Measurements from ENCODE around the gene C16orf96. TPM values are rescaled to one million over a fixed set of nuclear protein-coding genes. Genes with fewer than 3 reads are reported as not detected.

C16orf96 gene
- polyA plus RNA-seq, 10 donors: 0.14 to 0.76 (median 0.56) TPM

- peak; percentile 58 to 92 (median 88) for DNase-seq
Observed at GRCh38 chr16:4601036-4601863, 45.1 kb downstream of the C16orf96 start.

DNA sequence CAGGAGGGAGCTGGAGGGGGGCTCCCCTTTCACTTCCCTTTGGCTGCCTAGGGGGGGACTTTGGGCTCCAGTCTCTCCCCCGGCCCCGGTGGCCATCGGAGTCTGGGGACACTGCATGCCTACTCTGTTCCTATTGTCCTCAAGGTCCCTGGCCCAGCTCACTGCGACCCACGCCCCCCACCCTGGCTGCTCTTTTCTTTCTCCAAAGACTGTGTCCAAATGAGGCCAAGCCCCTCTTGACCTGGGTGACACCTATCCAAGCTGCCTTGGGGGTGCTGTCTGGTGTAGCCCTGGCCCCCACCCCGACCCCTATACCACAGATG, 45.7 kb downstream of the C16orf96 start:
- DNase-seq: no peak

- DNase-seq: no peak
Observed at GRCh38 chr16:4602331-4602730, 46.2 kb downstream of the C16orf96 start.

- DNase-seq: no peak
Observed at GRCh38 chr16:4603624-4604170, 47.6 kb downstream of the C16orf96 start.

DNA sequence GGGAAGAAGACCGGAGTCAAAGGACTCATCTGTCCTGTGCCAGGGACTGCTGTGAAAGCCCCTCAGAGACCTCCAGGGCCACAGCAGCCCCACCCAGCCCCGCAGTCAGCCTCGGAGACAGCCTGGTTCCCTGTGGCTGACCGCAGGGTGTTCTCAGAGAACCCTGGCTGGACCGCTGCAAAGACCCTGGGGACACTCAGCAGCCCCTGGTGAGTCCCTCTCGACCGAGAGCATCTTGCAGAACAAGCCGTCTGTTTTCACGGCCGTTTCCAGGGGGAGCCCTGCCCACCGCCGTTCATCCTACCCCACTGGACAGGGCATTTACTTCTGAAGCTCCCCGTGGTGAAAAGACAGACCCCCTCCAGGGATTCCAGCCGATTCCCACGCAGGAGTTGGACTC, 48.3 kb downstream of the C16orf96 start:
- DNase-seq: no peak

DNA sequence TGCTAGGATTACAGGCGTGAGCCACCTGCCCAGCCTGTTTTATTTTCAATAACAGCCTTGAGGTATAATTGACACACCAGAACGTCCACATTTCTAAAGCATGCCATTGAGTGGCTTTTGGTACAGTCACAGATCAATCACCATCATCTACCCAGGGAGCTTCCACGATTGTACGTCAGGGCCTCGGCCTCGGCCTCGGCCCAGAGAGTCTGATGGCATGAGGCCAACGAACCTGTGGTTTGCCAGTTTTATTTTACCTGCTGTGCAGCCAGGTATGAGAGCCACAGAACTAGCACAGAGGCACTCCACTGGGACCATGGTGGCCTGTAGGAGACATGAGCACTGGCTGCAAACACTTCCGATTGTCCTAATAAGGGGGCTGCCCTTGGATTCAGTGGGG, 50.2 kb downstream of the C16orf96 start:
- DNase-seq: no peak

DNA sequence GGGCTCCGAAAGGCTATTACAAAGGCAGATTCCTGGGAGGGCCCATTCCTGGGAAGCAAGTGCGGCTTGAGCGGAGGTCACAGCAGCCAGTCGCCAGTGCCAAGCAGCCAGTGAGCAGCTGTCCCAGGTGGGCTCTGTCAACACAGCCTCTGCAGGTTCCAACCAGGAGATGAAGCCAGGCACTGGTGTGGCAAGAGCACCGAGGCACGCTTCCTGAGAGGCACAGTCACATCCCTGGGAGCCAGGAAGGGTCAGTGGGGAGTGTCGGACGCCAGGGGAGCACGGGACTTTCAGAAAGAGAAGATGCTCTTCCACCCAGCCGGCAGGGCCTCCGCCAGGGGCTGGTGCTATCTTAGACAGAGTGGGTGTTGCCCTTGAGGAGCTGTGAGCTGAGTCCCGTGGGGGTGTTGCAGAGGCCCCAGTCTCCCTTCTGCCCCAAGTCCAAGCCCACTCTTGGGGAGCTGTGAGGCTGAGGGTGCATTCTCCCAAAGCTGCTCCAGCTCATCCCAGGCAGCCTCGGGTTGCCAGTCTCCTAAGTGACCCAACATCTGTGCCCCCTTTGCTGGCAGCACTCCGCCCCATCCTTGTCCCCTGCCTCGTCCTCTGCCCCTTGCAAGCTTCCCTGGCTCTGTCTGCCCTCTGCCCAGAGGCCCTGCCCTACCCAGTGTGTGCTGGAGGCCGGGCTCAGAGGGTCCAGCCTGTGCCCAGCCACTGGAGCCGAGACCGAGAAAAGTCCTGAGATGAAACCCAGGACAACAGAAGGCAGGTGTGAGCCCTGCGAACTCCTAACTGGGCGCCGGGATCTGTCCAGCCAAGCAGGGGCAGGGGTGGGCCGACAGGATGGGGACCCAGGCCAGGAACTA, 51.9 kb downstream of the C16orf96 start:
- no peak for DNase-seq

- no peak for DNase-seq
Observed at GRCh38 chr16:4608704-4608980, 52.5 kb downstream of the C16orf96 start.

DNA sequence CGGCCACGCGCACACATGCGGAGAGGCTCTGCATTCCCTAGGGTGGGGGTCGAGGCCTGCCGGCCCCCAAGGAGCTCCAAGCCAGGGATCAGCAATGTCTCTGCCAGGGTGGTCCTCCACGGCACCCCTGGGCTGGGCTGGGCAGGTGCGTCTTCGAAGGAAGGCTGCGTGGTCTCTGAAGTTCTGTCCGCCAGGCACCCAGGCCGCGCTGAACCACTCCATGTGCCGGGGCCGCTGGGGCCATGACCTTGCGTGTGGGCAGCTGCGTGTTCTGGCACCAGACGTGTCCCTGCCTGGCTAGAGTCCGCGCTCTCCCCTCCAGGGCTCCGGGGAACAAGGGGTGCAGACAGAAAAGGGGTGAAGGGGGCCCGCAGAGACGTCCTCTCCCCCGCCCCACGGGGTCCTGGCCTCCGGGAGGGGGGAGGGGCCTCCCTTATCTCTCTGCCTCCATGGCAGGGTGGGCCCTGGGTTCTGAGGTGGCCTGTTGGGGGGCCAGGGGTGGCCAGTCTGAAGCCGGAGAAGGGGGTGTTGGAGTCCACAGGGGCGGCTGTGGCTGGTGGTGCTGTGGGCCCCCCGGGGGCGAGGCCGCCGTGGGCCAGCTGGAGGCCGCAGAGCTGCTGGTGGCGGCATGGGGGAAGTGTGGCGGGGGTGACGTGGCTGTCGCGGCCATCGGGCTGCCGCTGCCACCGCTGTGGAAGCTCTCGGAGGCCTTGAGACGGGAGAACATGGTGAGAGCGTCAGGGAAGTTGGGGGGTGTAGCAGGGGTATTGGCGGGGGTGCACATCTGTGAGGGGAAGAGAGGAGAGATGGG, 53.3 kb downstream of the C16orf96 start:
- DNase-seq: no peak

GRCh38 chr16:4610011-4611005, 54.2 kb downstream of the C16orf96 start:
- no peak for DNase-seq

GRCh38 chr16:4611337-4612021, 55.3 kb downstream of the C16orf96 start:
- no peak for DNase-seq

- DNase-seq: no peak
Observed at GRCh38 chr16:4612474-4612931, 56.4 kb downstream of the C16orf96 start.

DNA sequence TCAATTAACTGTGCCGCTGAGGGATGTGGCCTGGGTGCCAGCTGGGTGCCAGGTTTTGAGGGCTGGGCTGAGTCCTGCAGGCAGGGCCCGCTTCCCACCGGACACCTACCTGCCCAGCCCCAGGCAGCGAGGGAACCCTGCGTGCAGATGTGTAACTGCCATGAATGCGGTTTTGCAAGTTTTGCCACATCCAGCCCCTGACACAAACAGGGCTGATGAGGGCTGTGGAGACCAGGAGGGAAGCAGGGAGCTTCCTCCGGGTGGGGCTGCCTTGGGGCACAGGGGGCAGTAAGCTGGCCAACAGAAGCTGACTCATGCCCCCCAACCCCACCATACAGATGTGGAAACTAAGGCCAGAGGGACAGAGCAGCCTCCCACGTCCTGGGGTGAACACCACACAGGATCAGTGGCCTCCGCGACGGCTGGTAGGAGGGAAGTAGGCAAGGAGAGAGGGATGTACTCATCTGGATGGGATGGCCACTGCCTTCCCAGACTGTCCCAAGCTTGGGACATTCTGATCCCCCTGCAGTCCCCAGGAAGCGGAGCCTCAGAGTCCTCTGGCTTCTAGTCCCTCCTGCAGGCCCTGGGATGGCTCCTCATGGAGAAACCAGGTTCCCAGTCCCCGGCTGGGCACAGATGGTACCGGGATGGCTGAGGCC, 57.0 kb downstream of the C16orf96 start:
- no peak for DNase-seq

GRCh38 chr16:4613636-4614570, 57.8 kb downstream of the C16orf96 start:
- peak in 1 of 3 donors; percentile 70 for DNase-seq

DNA sequence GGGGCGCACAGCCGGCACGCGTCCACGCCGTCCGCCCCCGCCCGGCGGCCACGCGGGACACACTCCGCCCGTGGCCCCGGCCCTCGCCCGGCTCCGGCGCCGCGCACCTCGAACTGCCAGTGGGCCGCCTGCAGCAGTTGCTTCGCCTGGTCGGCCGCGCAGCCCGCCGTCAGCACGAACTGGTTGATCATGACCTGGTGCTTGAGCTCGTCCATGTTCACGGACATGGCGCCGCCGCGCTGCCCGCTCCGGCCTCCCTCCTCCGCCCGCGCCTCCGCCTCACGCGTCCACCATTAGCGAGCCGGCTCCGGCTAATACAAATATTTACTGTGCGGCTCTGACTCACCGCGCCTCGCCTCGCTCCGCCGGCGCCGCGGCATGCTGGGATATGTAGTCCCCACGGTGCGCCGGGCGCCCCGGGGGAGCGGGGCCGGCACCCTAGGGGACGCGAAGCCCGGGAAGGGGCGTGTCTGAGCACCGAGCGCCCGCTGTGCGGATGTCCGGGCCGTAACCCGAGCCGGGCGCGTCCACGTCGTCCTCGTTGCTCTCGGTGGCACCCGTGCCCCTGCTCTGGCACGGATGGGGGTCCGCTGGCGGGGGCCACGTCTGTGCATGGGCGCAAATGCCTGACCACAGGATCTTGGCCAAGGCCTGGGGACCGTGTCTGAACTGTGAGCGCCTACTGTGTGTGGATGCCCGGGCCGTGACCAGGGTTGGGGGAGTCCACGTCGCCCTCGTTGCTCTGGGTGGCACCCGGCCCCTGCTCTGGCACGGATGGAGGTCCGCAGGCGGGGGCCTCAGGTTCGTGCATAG, 58.6 kb downstream of the C16orf96 start, which contains the start of gene UBALD1:
TSS of gene UBALD1 (minus strand) at position 318 of the 813 bp plus-strand sequence. CDS start at position 227, 91 bp downstream.
- DNase-seq: peak; percentile 84 to 91 (median 85)

DNA sequence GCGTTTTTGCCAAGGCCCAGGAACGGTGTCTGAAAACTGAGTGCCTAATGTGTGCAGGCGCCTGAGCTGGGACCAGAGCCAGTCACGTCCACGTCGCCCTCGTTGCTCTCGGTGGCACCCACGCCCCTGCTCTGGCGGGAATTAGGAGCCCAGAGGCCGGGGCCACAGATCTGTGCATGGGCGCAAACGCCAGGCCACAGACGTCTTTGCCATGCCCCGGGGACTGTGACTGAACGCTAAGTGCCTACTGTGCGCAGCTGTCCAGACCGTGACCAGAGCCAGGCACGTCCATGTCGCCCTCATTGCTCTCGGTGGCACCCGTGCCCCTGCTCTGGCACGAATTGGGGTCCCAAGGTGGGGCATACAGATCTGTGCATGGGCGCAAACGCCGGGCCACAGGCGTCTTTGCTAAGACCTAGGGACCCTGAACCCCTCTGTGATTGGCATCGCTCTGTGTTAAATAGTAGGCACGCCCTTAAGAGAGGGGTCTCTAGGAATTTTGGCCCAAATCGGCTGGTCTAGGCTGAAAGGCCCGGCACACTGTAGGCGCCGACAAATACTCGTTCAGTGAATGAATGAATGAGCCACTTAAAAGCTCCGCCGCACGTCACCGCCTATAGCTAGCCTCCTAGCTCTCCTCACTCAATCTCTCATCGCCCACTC, 59.4 kb downstream of the C16orf96 start:
- peak in 1 of 3 donors; percentile 42 for DNase-seq
